DMS53 treated with DMSO at 0.1 percent for 48 hours (cell line): Measurements from ENCODE around the gene CYP3A7.
"Not testable (repeated sequence)": the region's sequence is repeated elsewhere in the genome, so short reads cannot be mapped to it uniquely, and the experiment has no call there.

Experiments used
- DNase-seq: peaks from one replicate; lab custom pipeline; 2025; ENCODE audit not compliant: unreplicated experiment; lab: John Stamatoyannopoulos, UW

Gene CYP3A7

GRCh38 chr7:99674995-99675742, 59.8 kb downstream of the CYP3A7 start:
- no peak for DNase-seq

- DNase-seq, result no peak
Measured at GRCh38 chr7:99672573-99672972, 62.4 kb downstream of the CYP3A7 start.

GRCh38 chr7:99669782-99670181, 65.2 kb downstream of the CYP3A7 start:
- DNase-seq, result no peak

DNA sequence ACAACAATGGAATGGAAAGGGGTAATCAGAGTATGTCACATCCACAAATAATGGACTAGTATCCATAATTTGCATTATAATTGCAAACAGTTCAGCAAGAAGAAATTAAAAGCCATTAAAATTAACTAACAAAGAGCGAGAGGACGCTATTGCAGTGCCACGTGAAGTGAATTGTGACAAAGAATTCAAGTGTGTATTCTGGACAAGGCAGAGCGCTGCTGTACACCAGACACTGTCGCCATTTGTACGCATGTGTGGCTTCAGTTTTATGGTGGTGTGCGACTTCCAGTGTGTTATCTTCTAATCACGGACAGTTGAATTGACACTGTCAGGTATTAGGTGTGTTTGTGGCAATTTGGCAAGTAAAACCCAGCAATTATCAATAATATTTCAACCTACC, 66.5 kb downstream of the CYP3A7 start:
- DNase-seq, result no peak

DNA sequence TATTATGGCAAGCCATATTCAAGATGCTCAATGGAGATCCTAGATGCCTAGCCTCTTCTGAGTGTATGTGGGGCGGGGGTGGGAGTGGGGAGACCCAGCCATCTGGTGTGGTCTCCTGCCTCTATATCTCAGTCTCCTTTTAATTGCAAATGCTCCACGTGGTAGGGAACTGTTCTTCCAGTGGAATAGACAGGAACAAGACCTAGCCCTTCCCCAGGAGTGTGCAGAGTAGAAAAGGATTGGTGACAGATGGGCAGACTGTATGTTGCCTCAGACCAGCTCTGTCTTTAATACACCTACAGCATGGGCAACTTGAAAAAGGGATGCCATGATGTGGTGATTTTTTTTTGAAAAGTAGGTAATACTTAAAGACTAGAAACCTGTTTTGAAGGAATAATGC, 67.8 kb downstream of the CYP3A7 start:
- no peak for DNase-seq

- DNase-seq, result no peak
Measured at GRCh38 chr7:99666013-99666395, 69.0 kb downstream of the CYP3A7 start.

GRCh38 chr7:99665312-99666012, 69.5 kb downstream of the CYP3A7 start:
- no peak for DNase-seq

DNA sequence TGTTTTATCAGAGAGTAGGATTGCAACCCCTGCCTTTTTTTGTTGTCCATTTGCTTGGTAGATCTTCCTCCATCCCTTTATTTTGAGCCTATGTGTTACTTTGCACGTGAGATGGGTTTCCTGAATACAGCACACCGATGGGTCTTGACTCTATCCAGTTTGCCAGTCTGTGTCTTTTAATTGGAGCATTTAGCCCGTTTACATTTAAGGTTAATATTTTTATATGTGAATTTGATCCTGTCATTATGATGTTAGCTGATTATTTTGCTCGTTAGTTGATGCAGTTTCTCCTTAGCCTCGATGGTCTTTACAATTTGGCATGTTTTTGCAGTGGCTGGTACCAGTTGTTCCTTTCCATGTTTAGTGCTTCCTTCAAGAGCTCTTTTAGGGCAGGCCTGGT, 77.1 kb downstream of the CYP3A7 start:
- not testable (repeated sequence) for DNase-seq
